Measurements from ENCODE around the gene COX11. TPM values are rescaled to one million over a fixed set of nuclear protein-coding genes. Genes with fewer than 3 reads are reported as not detected.
A peak's percentile ranks its signal among the peaks of the same experiment; 100 is the strongest.

Gene COX11
- total and polyA plus RNA-seq, 2 of the 13 experiments (the other 11 are each of a cell fraction or from before 2014, with no cell fraction given), result 103 to 203 TPM

GRCh38 chr17:54967621-54968261, 713 bp downstream of the COX11 start (continued):
- TF ChIP-seq, protein P1, sequence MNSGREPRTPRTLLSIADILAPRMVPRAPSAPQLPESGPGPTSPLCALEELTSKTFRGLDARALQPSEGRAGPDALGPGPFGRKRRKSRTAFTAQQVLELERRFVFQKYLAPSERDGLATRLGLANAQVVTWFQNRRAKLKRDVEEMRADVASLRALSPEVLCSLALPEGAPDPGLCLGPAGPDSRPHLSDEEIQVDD (CRISPR knock-in tag; IDR thresholded peaks at IDR 0.05; ENCODE audit: borderline replicate concordance), result no peak
- TF ChIP-seq PATZ1 (CRISPR knock-in tag; IDR thresholded peaks at IDR 0.05), result peak; percentile 5; the same call in 1 of the 2 replicates
- 0 out of 2 replicates have a peak, but pooled peaks have one; percentile 9 for TF ChIP-seq IRF2 (CRISPR knock-in tag; IDR thresholded peaks at IDR 0.05)
- no peak for TF ChIP-seq ZNF83 (CRISPR knock-in tag; IDR thresholded peaks at IDR 0.05; ENCODE audit: borderline replicate concordance)
- TF ChIP-seq RAD21 (CRISPR knock-in tag; IDR thresholded peaks at IDR 0.05), result no peak
- no peak for TF ChIP-seq ZBED4 (CRISPR knock-in tag; IDR thresholded peaks at IDR 0.05; ENCODE audit: borderline replicate concordance)
- TF ChIP-seq, protein P2, sequence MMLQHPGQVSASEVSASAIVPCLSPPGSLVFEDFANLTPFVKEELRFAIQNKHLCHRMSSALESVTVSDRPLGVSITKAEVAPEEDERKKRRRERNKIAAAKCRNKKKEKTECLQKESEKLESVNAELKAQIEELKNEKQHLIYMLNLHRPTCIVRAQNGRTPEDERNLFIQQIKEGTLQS (CRISPR knock-in tag; IDR thresholded peaks at IDR 0.05), result no peak
- TF ChIP-seq, protein P3, sequence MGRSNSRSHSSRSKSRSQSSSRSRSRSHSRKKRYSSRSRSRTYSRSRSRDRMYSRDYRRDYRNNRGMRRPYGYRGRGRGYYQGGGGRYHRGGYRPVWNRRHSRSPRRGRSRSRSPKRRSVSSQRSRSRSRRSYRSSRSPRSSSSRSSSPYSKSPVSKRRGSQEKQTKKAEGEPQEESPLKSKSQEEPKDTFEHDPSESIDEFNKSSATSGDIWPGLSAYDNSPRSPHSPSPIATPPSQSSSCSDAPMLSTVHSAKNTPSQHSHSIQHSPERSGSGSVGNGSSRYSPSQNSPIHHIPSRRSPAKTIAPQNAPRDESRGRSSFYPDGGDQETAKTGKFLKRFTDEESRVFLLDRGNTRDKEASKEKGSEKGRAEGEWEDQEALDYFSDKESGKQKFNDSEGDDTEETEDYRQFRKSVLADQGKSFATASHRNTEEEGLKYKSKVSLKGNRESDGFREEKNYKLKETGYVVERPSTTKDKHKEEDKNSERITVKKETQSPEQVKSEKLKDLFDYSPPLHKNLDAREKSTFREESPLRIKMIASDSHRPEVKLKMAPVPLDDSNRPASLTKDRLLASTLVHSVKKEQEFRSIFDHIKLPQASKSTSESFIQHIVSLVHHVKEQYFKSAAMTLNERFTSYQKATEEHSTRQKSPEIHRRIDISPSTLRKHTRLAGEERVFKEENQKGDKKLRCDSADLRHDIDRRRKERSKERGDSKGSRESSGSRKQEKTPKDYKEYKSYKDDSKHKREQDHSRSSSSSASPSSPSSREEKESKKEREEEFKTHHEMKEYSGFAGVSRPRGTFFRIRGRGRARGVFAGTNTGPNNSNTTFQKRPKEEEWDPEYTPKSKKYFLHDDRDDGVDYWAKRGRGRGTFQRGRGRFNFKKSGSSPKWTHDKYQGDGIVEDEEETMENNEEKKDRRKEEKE (IDR thresholded peaks at IDR 0.05), result no peak
- no peak for TF ChIP-seq ZSCAN25 (CRISPR knock-in tag; IDR thresholded peaks at IDR 0.05)
- no peak for TF ChIP-seq EHMT2 (IDR thresholded peaks at IDR 0.05; ENCODE audit: borderline replicate concordance, low read depth, low read length)
- TF ChIP-seq ZNF616 (CRISPR knock-in tag; IDR thresholded peaks at IDR 0.05; ENCODE audit: low read depth), result no peak
- no peak for TF ChIP-seq ZNF234 (CRISPR knock-in tag; conservative IDR thresholded peaks at IDR 0.05)
- TF ChIP-seq, protein P4, sequence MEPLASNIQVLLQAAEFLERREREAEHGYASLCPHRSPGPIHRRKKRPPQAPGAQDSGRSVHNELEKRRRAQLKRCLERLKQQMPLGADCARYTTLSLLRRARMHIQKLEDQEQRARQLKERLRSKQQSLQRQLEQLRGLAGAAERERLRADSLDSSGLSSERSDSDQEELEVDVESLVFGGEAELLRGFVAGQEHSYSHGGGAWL (CRISPR knock-in tag; IDR thresholded peaks at IDR 0.05), result no peak; the same call in 1 of the 2 replicates
- TF ChIP-seq ZNF724P (CRISPR knock-in tag; IDR thresholded peaks at IDR 0.05; ENCODE audit: borderline replicate concordance), result no peak
- no peak for TF ChIP-seq BCL3 (CRISPR knock-in tag; IDR thresholded peaks at IDR 0.05)
